WTC11 (cell line): ENCODE data around the gene UBE2V1. TPM values are rescaled to one million over a fixed set of nuclear protein-coding genes. Genes with fewer than 3 reads are reported as not detected.

Experiments
- ATAC-seq: fragments of 200-7000 bp; cut with Tn5 transposase; 2 replicates; pipeline ENCODE4 v1.10.0; 2021; ENCODE audit warnings: mild to moderate bottlenecking, moderate library complexity
- CTCF ChIA-PET: fragments of 300-600 bp; sonication (Branson Sonifier 250); formaldehyde crosslinking; loops from one replicate; lab custom pipeline; 2021; ENCODE audit warnings: antibody characterized with exemption; lab: Charles Lee
- POLR2A ChIA-PET: fragments of 350-600 bp; sonication (Branson Sonifier 250); formaldehyde crosslinking; loops from one replicate; lab custom pipeline; 2021; ENCODE audit warnings: antibody characterized with exemption; lab: Charles Lee
- DNase-seq: peaks from one replicate; pipeline ENCODE4 v3.0.0; 2021; ENCODE audit warnings: low spot score
- H3K27ac Mint-ChIP-seq: 2 replicates; pipeline ENCODE4 v1.8.0; 2021; ENCODE audit warnings: mixed read lengths
- H3K27me3 Mint-ChIP-seq: 2 replicates; pipeline ENCODE4 v1.8.0; 2021; ENCODE audit warnings: low read depth, mild to moderate bottlenecking, moderate library complexity, mixed read lengths
- H3K36me3 Mint-ChIP-seq: 2 replicates; pipeline ENCODE4 v1.8.0; 2021; ENCODE audit warnings: mixed read lengths
- H3K4me1 Mint-ChIP-seq: 2 replicates; pipeline ENCODE4 v1.8.0; 2022; ENCODE audit warnings: mixed read lengths
- H3K4me3 Mint-ChIP-seq: 2 replicates; pipeline ENCODE4 v1.8.0; 2021; ENCODE audit warnings: mild to moderate bottlenecking, moderate library complexity, mixed read lengths
- H3K9me3 Mint-ChIP-seq: 2 replicates; pipeline ENCODE4 v1.8.0; 2021; ENCODE audit warnings: mixed read lengths
- CTCF ChIP-seq: fragments of 200-600 bp; IDR thresholded peaks from 2 replicates; pipeline ENCODE4 v1.8.0; 2022; ENCODE audit warnings: antibody characterized with exemption
- FOXJ3 ChIP-seq: sonication (generic); formaldehyde crosslinking; IDR thresholded peaks from 2 replicates; pipeline ENCODE4 v1.9.0; 2021; ENCODE audit warnings: missing genetic modification reagents, mild to moderate bottlenecking, borderline replicate concordance
- MLX ChIP-seq: sonication (generic); formaldehyde crosslinking; IDR thresholded peaks from 2 replicates; pipeline ENCODE4 v1.8.1; 2023; ENCODE audit warnings: mild to moderate bottlenecking, missing genetic modification reagents, moderate library complexity
- NFYB ChIP-seq: sonication (generic); formaldehyde crosslinking; conservative IDR thresholded peaks from 2 replicates; pipeline ENCODE4 v1.8.0; 2022; ENCODE audit warnings: low read depth, missing genetic modification reagents
- NR2C2 ChIP-seq: sonication (generic); formaldehyde crosslinking; IDR thresholded peaks from 2 replicates; pipeline ENCODE4 v1.8.0; 2022; ENCODE audit warnings: mild to moderate bottlenecking, missing genetic modification reagents
- SMAD4 ChIP-seq: sonication (generic); formaldehyde crosslinking; IDR thresholded peaks from 2 replicates; pipeline ENCODE4 v1.8.0; 2022; ENCODE audit warnings: mild to moderate bottlenecking, missing genetic modification reagents
- ZNF232 ChIP-seq: sonication (generic); formaldehyde crosslinking; IDR thresholded peaks from 2 replicates; pipeline ENCODE4 v1.8.0; 2022; ENCODE audit warnings: mild to moderate bottlenecking, missing genetic modification reagents
- ZNF281 ChIP-seq: sonication (generic); formaldehyde crosslinking; IDR thresholded peaks from 2 replicates; pipeline ENCODE4 v1.8.0; 2023; ENCODE audit warnings: mild to moderate bottlenecking, missing genetic modification reagents
- ZNF396 ChIP-seq: fragments of 250-450 bp; sonication (Bioruptor Pico); IDR thresholded peaks from 2 replicates; pipeline ENCODE4 v1.8.0; 2021; ENCODE audit warnings: mild to moderate bottlenecking, moderate library complexity, borderline replicate concordance
- ZNF416 ChIP-seq: fragments of 250-450 bp; sonication (Bioruptor Pico); IDR thresholded peaks from 2 replicates; pipeline ENCODE4 v1.9.0; 2021; ENCODE audit warnings: mild to moderate bottlenecking, inconsistent platforms
- ZNF423 ChIP-seq: fragments of 250-450 bp; sonication (Bioruptor Pico); IDR thresholded peaks from 2 replicates; pipeline ENCODE4 v2.1.2; 2022; ENCODE audit warnings: mild to moderate bottlenecking, moderate library complexity
- total RNA-seq: library from RNA; stranded (reverse); gene quantifications from 3 replicates; pipeline ENCODE4 v1.2.3, GENCODE V29; 2021
- TF ChIP-seq, protein P1 (sequence below): sonication (generic); formaldehyde crosslinking; IDR thresholded peaks from 2 replicates; pipeline ENCODE4 v1.8.0; 2022; ENCODE audit warnings: mild to moderate bottlenecking, missing genetic modification reagents
- TF ChIP-seq, protein P2 (sequence below): sonication (generic); formaldehyde crosslinking; IDR thresholded peaks from 2 replicates; pipeline ENCODE4 v1.8.1; 2022; ENCODE audit warnings: low read depth, mild to moderate bottlenecking, moderate library complexity, missing genetic modification reagents, borderline replicate concordance
- TF ChIP-seq, protein P3 (sequence below): sonication (generic); formaldehyde crosslinking; IDR thresholded peaks from 2 replicates; pipeline ENCODE4 v1.8.0; 2022; ENCODE audit warnings: missing genetic modification reagents
- TF ChIP-seq, protein P4 (sequence below): fragments of 250-450 bp; sonication (Bioruptor Pico); IDR thresholded peaks from 2 replicates; pipeline ENCODE4 v1.9.0; 2021; ENCODE audit warnings: mild to moderate bottlenecking
- TF ChIP-seq, protein P5 (sequence below): sonication (generic); formaldehyde crosslinking; IDR thresholded peaks from 2 replicates; pipeline ENCODE4 v1.8.1; 2022; ENCODE audit warnings: mild to moderate bottlenecking, missing genetic modification reagents, moderate library complexity, borderline replicate concordance

UBE2V1 gene
- total RNA-seq, 1 experiment from 2014 or later = 144 TPM

DNA sequence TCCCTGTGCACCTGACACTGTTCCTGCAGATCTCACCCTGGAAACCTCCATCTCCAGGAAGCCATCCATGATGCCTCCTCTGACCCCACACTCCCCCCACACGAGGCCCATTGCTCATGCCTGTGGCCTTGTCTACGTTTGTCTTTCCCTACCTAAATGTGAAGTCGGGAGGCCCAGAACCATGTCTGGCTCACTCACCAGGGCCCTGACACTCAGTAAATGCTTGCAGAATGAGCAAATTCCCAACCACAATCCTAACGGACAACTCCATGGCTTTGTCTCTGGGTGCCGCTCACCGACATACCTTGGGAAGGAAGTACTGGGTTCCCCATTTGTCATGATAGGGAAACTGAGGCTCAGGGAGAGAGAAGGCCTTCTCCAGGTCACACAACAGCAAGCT lies 33.3 kb upstream of the UBE2V1 start:
- no peaks in the 10 kb centered on the region for H3K9me3 Mint-ChIP-seq
- H3K4me3 Mint-ChIP-seq = no peak overlapping the region
- no peak for ATAC-seq
- no peaks in the 10 kb centered on the region for H3K27me3 Mint-ChIP-seq
- CTCF ChIA-PET = interaction anchor here (1.8 to 2.0 kb wide), 2 partner anchors 23 to 25 kb away, joined by 6 read pairs; no protein-coding TSS in a partner anchor
- H3K36me3 Mint-ChIP-seq = peaks cover 25% of the 10 kb centered on the region
- POLR2A ChIA-PET = no interaction called here
- DNase-seq = no peak
- H3K27ac Mint-ChIP-seq = peak overlapping the region; percentile 93
- peaks cover 64% of the 10 kb centered on the region for H3K4me1 Mint-ChIP-seq
- TF ChIP-seq, protein P1, sequence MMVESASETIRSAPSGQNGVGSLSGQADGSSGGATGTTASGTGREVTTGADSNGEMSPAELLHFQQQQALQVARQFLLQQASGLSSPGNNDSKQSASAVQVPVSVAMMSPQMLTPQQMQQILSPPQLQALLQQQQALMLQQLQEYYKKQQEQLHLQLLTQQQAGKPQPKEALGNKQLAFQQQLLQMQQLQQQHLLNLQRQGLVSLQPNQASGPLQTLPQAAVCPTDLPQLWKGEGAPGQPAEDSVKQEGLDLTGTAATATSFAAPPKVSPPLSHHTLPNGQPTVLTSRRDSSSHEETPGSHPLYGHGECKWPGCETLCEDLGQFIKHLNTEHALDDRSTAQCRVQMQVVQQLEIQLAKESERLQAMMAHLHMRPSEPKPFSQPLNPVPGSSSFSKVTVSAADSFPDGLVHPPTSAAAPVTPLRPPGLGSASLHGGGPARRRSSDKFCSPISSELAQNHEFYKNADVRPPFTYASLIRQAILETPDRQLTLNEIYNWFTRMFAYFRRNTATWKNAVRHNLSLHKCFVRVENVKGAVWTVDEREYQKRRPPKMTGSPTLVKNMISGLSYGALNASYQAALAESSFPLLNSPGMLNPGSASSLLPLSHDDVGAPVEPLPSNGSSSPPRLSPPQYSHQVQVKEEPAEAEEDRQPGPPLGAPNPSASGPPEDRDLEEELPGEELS = no peak
- TF ChIP-seq, protein P2, sequence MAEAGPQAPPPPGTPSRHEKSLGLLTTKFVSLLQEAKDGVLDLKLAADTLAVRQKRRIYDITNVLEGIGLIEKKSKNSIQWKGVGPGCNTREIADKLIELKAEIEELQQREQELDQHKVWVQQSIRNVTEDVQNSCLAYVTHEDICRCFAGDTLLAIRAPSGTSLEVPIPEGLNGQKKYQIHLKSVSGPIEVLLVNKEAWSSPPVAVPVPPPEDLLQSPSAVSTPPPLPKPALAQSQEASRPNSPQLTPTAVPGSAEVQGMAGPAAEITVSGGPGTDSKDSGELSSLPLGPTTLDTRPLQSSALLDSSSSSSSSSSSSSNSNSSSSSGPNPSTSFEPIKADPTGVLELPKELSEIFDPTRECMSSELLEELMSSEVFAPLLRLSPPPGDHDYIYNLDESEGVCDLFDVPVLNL = no peak
- no peak for TF ChIP-seq ZNF396
- TF ChIP-seq NR2C2 (CRISPR knock-in tag) = no peak
- no peak for TF ChIP-seq SMAD4 (CRISPR knock-in tag)
- no peak for TF ChIP-seq ZNF423

- H3K4me3 Mint-ChIP-seq = no peak overlapping the region
- POLR2A ChIA-PET = interaction anchor here (0.6 kb wide), 1 partner anchor 110 kb away, joined by 3 read pairs; no protein-coding TSS in a partner anchor
- H3K27ac Mint-ChIP-seq = peak overlapping the region; percentile 19; the same call in 1 of the 2 replicates
- peaks cover 58% of the 10 kb centered on the region for H3K4me1 Mint-ChIP-seq
- no peak for DNase-seq
- TF ChIP-seq ZNF416 (CRISPR knock-in tag) = no peak
- no peak for TF ChIP-seq SMAD4 (CRISPR knock-in tag)
- TF ChIP-seq MLX (CRISPR knock-in tag) = no peak
- no peak for TF ChIP-seq ZNF396
- TF ChIP-seq, protein P3, sequence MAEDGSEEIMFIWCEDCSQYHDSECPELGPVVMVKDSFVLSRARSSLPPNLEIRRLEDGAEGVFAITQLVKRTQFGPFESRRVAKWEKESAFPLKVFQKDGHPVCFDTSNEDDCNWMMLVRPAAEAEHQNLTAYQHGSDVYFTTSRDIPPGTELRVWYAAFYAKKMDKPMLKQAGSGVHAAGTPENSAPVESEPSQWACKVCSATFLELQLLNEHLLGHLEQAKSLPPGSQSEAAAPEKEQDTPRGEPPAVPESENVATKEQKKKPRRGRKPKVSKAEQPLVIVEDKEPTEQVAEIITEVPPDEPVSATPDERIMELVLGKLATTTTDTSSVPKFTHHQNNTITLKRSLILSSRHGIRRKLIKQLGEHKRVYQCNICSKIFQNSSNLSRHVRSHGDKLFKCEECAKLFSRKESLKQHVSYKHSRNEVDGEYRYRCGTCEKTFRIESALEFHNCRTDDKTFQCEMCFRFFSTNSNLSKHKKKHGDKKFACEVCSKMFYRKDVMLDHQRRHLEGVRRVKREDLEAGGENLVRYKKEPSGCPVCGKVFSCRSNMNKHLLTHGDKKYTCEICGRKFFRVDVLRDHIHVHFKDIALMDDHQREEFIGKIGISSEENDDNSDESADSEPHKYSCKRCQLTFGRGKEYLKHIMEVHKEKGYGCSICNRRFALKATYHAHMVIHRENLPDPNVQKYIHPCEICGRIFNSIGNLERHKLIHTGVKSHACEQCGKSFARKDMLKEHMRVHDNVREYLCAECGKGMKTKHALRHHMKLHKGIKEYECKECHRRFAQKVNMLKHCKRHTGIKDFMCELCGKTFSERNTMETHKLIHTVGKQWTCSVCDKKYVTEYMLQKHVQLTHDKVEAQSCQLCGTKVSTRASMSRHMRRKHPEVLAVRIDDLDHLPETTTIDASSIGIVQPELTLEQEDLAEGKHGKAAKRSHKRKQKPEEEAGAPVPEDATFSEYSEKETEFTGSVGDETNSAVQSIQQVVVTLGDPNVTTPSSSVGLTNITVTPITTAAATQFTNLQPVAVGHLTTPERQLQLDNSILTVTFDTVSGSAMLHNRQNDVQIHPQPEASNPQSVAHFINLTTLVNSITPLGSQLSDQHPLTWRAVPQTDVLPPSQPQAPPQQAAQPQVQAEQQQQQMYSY (CRISPR knock-in tag) = no peak
- TF ChIP-seq, protein P4, sequence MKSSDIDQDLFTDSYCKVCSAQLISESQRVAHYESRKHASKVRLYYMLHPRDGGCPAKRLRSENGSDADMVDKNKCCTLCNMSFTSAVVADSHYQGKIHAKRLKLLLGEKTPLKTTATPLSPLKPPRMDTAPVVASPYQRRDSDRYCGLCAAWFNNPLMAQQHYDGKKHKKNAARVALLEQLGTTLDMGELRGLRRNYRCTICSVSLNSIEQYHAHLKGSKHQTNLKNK (CRISPR knock-in tag) = no peak
- TF ChIP-seq ZNF232 = no peak
- no peak for TF ChIP-seq NFYB (CRISPR knock-in tag)
- TF ChIP-seq FOXJ3 (CRISPR knock-in tag) = no peak
- TF ChIP-seq, protein P5, sequence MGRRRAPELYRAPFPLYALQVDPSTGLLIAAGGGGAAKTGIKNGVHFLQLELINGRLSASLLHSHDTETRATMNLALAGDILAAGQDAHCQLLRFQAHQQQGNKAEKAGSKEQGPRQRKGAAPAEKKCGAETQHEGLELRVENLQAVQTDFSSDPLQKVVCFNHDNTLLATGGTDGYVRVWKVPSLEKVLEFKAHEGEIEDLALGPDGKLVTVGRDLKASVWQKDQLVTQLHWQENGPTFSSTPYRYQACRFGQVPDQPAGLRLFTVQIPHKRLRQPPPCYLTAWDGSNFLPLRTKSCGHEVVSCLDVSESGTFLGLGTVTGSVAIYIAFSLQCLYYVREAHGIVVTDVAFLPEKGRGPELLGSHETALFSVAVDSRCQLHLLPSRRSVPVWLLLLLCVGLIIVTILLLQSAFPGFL (CRISPR knock-in tag) = no peak
- TF ChIP-seq CTCF = no peak
- TF ChIP-seq ZNF281 (CRISPR knock-in tag) = no peak
- TF ChIP-seq, all 79 proteins: peak for 0
- CTCF ChIA-PET = interaction anchor here (1.7 to 2.0 kb wide), 4 partner anchors 12 to 34 kb away, joined by 5 to 6 read pairs (median 6); no protein-coding TSS in a partner anchor
- no peaks in the 10 kb centered on the region for H3K9me3 Mint-ChIP-seq
- ATAC-seq = no peak
- H3K36me3 Mint-ChIP-seq = peaks cover 23% of the 10 kb centered on the region
- H3K27me3 Mint-ChIP-seq = no peaks in the 10 kb centered on the region
These were observed 32.6 kb upstream of the UBE2V1 start for GRCh38 chr20:50145566-50145965.
